GM18951 (cell line): ENCODE data around the gene GRIFIN.

ENCODE experiments used
- POLR2A ChIP-seq: IDR thresholded peaks from 4 replicates; pipeline ENCODE4 v1.6.1; 2011; ENCODE audit warnings: mild to moderate bottlenecking; ENCODE audit not compliant: insufficient read length, insufficient read depth; ENCODE audit errors: extremely low read depth
- in situ Hi-C: fragments of 300-500 bp; cut with MboI; formaldehyde crosslinking; loops from one replicate; pipeline ENCODE4 v1.12.0; 2022; ENCODE audit warnings: low sequenced_read_pairs, mixed read lengths, inconsistent platforms; ENCODE audit not compliant: unreplicated experiment

The GRIFIN gene

DNA sequence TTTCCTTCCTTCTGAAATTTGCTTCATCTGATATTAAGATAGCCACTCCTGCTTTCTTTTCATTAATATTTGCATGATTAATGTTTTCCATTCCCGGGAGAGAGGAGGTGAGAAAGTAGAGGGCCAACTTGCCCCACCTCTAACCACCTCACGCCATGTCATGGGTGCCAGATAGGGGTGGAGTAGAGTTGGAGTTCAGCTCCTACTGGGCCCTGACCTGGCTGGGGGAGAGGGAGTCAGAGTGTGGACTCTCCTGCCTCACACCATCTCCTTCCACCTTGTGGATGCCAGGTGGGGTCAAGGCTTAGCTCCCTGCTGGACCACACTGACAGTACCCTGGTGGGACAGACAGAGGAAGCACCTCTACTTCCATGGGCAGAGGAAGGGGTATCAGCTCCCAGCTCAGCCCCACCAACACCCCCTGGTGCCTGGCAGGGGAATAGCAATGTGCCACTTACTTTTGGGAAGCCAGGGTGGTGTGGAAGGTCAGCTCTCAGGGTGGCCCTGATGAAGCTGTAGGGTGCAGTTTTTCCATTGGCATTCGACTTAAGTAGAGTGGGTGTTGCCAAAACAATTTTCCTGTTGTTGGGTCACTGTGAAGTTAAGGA is 44.8 kb downstream of the GRIFIN start:
- in situ Hi-C loops, result no loop called here
- no peak for TF ChIP-seq POLR2A

DNA sequence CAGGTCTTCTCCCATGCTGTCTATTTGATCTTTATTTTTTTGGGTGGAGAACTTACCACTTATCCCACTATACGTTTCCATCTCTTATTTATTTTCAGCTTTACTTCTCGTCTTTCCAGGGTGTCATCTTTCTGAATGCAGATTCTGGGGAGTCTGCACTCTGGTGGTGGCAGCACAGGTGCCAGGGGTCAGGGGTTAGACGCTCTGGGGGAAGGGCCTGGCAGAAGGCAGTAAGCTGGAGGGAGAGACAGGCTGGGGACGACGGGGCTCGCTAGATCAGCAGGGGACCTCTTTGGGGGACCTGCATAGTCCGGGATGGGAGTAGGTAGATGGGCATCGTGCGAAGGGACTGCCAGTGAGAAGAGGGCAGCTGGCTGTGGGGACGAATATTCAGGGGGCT is 50.4 kb downstream of the GRIFIN start:
- no peak for TF ChIP-seq POLR2A
- in situ Hi-C loops, result no loop called here
